ENCODE measurements around the gene CNGA3. TPM values are rescaled to one million over a fixed set of nuclear protein-coding genes. Genes with fewer than 3 reads are reported as not detected.
A peak's percentile ranks its signal among the peaks of the same experiment; 100 is the strongest.

CNGA3 gene
- total RNA-seq, 1 experiment from 2014 or later, result not detected

- Histone ChIP-seq H3K4me2 (ENCODE audit: insufficient read depth, insufficient read length, low read length) (no peak overlapping the region), H3K4ac (ENCODE audit: low read depth, low read length) (no peak overlapping the region), H4K91ac (ENCODE audit: insufficient read length, low read depth, low read length) (no peak overlapping the region), H4K20me1 (ENCODE audit: control insufficient read depth, insufficient read depth, insufficient read length) (no peaks in the 10 kb centered on the region), H2BK12ac (ENCODE audit: insufficient read length, low read depth, low read length) (no peak overlapping the region), H3K14ac (ENCODE audit: insufficient read depth, low read length) (no peak overlapping the region), H3K4me1 (ENCODE audit: insufficient read depth, low read length) (no peaks in the 10 kb centered on the region), H3K9ac (ENCODE audit: extremely low read depth, insufficient read length, low read length) (no peak overlapping the region), H3K9me3 (ENCODE audit: control insufficient read depth, low read depth, low read length) (no peaks in the 10 kb centered on the region), H3K18ac (ENCODE audit: insufficient read length, low read depth, low read length) (no peak overlapping the region), H3K27me3 (ENCODE audit: insufficient read depth, low read length) (no peaks in the 10 kb centered on the region), H3K79me1 (ENCODE audit: insufficient read depth, low read depth, low read length, poor library complexity, severe bottlenecking) (no peaks in the 10 kb centered on the region), H2AFZ (ENCODE audit: low read length) (no peak overlapping the region), H2BK120ac (ENCODE audit: low read depth, low read length, poor library complexity, severe bottlenecking) (no peak overlapping the region), H2BK5ac (ENCODE audit: insufficient read length, low read length) (no peak overlapping the region), H2AK5ac (ENCODE audit: insufficient read length, low read length) (no peak overlapping the region), H4K5ac (ENCODE audit: insufficient read length, low read depth, low read length) (no peak overlapping the region), H3T11ph (ENCODE audit: low read length) (no peak overlapping the region), H3K56ac (ENCODE audit: insufficient read length, low read depth, low read length) (no peak overlapping the region), H3K79me2 (ENCODE audit: insufficient read depth, low read length) (no peaks in the 10 kb centered on the region), H2BK15ac (ENCODE audit: low read depth, low read length) (no peak overlapping the region), H3K23me2 (ENCODE audit: insufficient read length, low read depth, low read length, poor library complexity, severe bottlenecking) (no peaks in the 10 kb centered on the region), H3K27ac (ENCODE audit: insufficient read length, low read depth, low read length) (no peak overlapping the region), H3K23ac (ENCODE audit: insufficient read length, low read depth, low read length) (no peak overlapping the region), H2BK20ac (ENCODE audit: low read depth, low read length, poor library complexity, severe bottlenecking) (no peak overlapping the region), H4K8ac (replicated peaks; ENCODE audit: insufficient read length, low read depth, low read length) (no peak overlapping the region)
- no peak for TF ChIP-seq CTCF (conservative IDR thresholded peaks at IDR 0.05)
- Mint-ChIP-seq H3K27ac (peak overlapping the region in 1 of 3 experiments; percentile 33; a peak in 1 of 7 replicates), H3K4me3 (no peak overlapping the region), H3K9me3 (no peaks in the 10 kb centered on the region), H3K4me1 (peaks cover 26 to 34% of the 10 kb centered on the region in 2 experiments), H3K27me3 (ENCODE audit: low read depth) (peaks cover 19% of the 10 kb centered on the region), H3K36me3 (ENCODE audit: insufficient read depth in 1 of 3, low read depth in 3 of 3) (no peaks in the 10 kb centered on the region; a peak in 1 of 7 replicates)
- no peak for DNase-seq
- no CpG with 5 or more reads among the region's 11 CpGs for WGBS (ENCODE audit: extremely low coverage, insufficient read length, low lambda C conversion rate)
These were observed 35.8 kb downstream of the CNGA3 start for GRCh38 chr2:98382086-98382485.
